Jurkat, Clone E6-1 (cell line): ENCODE results near the gene PCSK7. TPM values are rescaled to one million over a fixed set of nuclear protein-coding genes. Genes with fewer than 3 reads are reported as not detected.
"Not testable (repeated sequence)": the region's sequence is repeated elsewhere in the genome, so short reads cannot be mapped to it uniquely, and the experiment has no call there.

Experiments
- DNase-seq: peaks from one replicate; pipeline ENCODE4 v3.0.0-alpha.2; 2011; ENCODE audit warnings: low read depth, low spot score
- H3K4me3 ChIP-seq: 2 replicates; pipeline ENCODE4 v1.5.1; 2011; ENCODE audit warnings: mild to moderate bottlenecking, low read length, control low read depth, moderate library complexity
- polyA plus RNA-seq: library from polyadenylated mRNA; unstranded; fragments of >200 nt; gene quantifications from one replicate; pipeline ENCODE4 v1.2.1, GENCODE V29; 2012; ENCODE audit warnings: missing spikeins; ENCODE audit not compliant: insufficient read length, insufficient read depth

Gene PCSK7, protein sequence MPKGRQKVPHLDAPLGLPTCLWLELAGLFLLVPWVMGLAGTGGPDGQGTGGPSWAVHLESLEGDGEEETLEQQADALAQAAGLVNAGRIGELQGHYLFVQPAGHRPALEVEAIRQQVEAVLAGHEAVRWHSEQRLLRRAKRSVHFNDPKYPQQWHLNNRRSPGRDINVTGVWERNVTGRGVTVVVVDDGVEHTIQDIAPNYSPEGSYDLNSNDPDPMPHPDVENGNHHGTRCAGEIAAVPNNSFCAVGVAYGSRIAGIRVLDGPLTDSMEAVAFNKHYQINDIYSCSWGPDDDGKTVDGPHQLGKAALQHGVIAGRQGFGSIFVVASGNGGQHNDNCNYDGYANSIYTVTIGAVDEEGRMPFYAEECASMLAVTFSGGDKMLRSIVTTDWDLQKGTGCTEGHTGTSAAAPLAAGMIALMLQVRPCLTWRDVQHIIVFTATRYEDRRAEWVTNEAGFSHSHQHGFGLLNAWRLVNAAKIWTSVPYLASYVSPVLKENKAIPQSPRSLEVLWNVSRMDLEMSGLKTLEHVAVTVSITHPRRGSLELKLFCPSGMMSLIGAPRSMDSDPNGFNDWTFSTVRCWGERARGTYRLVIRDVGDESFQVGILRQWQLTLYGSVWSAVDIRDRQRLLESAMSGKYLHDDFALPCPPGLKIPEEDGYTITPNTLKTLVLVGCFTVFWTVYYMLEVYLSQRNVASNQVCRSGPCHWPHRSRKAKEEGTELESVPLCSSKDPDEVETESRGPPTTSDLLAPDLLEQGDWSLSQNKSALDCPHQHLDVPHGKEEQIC
- 34.8 TPM for polyA plus RNA-seq

DNA sequence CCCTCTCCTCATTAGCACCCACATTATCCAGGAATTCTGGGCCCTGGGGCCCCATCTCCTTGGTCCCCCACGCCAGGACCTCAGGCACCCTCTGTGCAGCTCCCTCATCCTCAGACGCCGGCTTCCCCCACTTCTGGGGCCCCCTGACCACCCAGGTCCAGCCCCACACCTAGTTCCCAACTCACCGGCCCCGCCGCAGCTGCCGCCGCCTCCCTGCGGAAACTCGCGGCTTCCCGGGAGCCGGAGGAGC, at the start of gene PCSK7:
Gene PCSK7, minus strand, starts transcription at position 232 of the 250 bp plus-strand sequence. CDS start 2,229 bp downstream, outside the sequence.
- DNase-seq, result no peak
- H3K4me3 ChIP-seq, result peak within 1 kb of the TSS; percentile 96

GRCh38 chr11:117281159-117281558, 49.3 kb upstream of the PCSK7 start:
- no peak for DNase-seq

GRCh38 chr11:117279711-117280376, 48.0 kb upstream of the PCSK7 start:
- no peak overlapping the region for H3K4me3 ChIP-seq
- no peak for DNase-seq

More at GRCh38 chr11:117281159-117281558, 49.3 kb upstream of the PCSK7 start:
- H3K4me3 ChIP-seq, result no peak overlapping the region

GRCh38 chr11:117278347-117278746, 46.5 kb upstream of the PCSK7 start:
- H3K4me3 ChIP-seq, result no peak overlapping the region
- no peak for DNase-seq

- DNase-seq, result no peak
- no peak overlapping the region for H3K4me3 ChIP-seq
These were observed 41.8 kb upstream of the PCSK7 start for GRCh38 chr11:117273550-117274289.

DNA sequence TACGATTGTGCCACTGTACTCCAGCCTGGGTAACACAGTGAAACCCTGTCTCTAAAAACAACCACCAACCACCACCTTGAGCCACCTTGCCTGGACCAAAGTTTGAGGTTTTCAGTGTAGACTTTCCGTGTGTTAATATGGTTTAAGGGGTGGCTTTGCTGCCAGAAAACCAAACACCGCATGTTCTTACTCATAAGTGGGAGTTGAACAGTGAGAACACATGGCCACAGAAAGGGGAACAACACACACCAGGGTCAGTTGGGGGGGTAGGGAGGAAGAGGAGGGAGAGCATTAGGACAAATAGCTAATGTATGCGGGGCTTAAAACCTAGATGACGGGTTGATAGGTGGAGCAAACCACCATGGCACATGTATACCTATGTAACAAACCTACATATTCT, 40.3 kb upstream of the PCSK7 start:
- not testable (repeated sequence) for H3K4me3 ChIP-seq, DNase-seq

- no peak for DNase-seq
- H3K4me3 ChIP-seq, result no peak overlapping the region
These were observed 39.3 kb upstream of the PCSK7 start for GRCh38 chr11:117271208-117271607.

DNA sequence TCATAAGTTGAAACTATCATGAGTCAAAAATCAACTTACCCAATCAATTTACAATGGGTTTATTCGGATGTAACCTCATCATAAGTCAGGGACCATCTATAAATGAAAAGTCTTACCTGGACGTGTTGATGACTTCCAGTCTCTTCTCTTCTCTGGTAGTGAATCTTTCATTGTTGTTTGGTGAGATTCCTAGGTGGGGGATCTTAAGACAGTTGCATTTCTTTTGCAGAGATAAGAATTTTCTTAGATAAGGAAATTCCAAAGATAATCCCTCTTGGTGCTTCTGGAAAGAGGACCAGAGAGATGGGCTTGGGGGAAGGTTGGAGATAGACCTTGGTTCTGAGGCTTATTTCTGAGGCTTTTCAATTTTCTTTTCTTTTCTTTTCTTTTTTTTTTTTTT, 38.0 kb upstream of the PCSK7 start:
- DNase-seq, result no peak
- H3K4me3 ChIP-seq, result no peak overlapping the region

GRCh38 chr11:117265745-117266144, 33.9 kb upstream of the PCSK7 start:
- H3K4me3 ChIP-seq, result no peak overlapping the region
- no peak for DNase-seq

DNA sequence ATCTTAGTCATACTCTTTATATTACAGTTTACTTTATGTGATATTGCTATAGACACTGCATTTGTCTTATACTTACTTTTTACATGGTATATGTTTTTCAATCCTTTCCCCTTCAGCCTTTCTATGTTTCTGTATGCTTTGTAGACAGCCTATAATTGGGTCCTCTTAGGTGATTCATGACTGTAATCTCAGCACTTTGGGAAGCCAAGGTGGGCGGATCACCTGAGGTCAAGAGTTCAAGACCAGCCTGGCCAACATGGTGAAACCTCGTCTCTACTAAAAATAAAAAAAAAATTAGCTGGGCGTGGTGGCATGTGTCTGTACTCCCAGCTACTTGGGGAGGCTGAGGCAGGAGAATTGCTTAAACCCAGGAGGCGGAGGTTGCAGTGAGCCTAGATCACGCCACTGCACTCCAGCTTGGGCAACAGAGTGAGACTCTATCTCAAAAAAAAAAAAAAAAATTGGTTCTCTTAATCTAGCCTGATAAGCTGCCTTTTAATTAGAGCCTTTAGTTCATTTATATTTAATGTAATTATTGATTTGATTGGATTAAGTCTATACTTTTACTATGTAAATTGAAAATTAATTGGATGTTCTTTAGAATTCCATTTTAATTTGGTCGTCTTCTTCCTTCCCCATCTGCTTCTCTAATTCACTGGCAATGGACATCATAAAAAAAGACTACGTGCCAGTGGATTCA, 32.9 kb upstream of the PCSK7 start:
- DNase-seq, H3K4me3 ChIP-seq: not testable (repeated sequence)

DNA sequence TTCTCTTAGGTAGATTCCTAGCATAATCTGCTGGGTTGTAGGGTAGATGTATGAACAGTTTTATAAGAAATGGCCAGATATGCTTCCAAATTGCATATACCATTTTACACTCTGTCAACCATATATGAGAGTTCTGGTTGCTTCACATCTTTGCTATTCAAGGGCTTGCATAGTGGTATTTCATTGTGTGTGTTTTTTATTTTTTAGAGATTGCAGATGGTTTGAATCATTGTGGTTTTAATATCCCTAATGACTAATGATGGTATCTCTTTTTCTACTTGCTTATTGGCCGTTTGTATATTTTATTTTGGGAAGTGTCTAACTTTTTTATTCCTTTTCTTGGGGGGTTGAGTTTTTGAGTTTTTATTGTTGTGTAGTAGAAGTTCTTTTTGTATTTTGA, 27.5 kb upstream of the PCSK7 start:
- no peak overlapping the region for H3K4me3 ChIP-seq
- no peak for DNase-seq

- DNase-seq, result peak; percentile 7
These were observed 26.7 kb upstream of the PCSK7 start for GRCh38 chr11:117258576-117258975.

DNA sequence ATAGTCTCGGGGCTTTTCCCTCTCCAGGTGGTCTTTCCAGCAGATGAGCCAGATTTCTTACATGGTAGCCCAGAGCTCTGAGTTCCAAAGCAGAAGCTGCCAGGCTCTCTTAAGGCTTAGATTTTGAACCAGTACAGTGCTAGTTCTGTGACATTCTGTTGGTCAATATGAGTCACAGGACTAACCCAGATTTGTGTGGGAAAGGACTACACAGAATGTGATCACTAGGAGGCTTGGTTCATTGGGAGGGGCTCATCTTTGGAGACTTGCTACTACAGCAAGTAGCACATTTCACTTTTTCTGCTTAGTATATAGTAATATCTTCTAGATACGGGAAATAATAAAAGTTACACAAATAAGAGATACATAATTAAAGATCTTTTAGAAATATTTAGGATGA, 24.7 kb upstream of the PCSK7 start:
- no peak for DNase-seq
- no peak overlapping the region for H3K4me3 ChIP-seq

More at GRCh38 chr11:117258576-117258975, 26.7 kb upstream of the PCSK7 start:
- H3K4me3 ChIP-seq, result no peak overlapping the region

DNA sequence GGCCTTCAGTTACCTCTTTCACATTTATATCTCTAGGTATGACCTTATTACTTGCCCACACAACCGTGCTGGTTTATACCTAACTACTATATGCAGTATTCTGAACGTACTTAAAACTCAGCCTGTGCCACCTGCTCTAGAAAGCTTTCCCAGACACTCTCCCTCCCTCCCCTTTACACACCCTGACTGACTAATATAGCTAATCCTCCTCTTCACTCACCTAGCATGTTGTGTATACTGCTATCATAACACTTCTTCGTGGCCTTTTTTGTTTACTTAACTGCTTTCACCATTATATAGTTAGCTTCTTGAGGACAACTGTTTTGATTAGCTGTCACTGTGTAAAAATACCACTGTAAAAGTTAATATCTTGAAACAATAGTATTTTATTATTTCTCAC, 24.1 kb upstream of the PCSK7 start:
- no peak for DNase-seq
- no peak overlapping the region for H3K4me3 ChIP-seq

- no peak overlapping the region for H3K4me3 ChIP-seq
- no peak for DNase-seq
These were observed 19.6 kb upstream of the PCSK7 start for GRCh38 chr11:117251506-117251905.

DNA sequence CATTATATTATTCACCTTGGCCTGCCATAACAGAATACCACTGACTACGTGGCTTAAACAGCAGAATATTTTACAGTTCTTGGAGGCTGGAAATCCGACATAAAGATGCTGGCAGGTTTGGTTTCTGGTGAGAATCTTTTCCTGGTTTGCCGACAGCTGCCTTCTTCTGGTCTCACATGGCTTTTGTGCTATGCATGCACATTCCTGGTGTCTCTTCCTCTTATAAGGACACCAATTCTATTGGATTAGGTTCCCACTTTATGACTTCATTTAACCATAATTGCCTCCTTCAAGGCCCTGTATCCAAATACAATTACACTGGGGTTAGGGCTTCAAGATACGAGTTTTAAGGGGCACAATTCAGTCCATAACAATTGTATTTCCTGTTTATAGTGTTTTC, 17.7 kb upstream of the PCSK7 start:
- no peak overlapping the region for H3K4me3 ChIP-seq

GRCh38 chr11:117248341-117248740, 16.5 kb upstream of the PCSK7 start:
- no peak overlapping the region for H3K4me3 ChIP-seq
- no peak for DNase-seq

More for the DNA sequence above, 17.7 kb upstream of the PCSK7 start:
- DNase-seq, result no peak

- no peak overlapping the region for H3K4me3 ChIP-seq
- DNase-seq, result no peak
These were observed 7.4 kb upstream of the PCSK7 start for GRCh38 chr11:117239295-117239694.

DNA sequence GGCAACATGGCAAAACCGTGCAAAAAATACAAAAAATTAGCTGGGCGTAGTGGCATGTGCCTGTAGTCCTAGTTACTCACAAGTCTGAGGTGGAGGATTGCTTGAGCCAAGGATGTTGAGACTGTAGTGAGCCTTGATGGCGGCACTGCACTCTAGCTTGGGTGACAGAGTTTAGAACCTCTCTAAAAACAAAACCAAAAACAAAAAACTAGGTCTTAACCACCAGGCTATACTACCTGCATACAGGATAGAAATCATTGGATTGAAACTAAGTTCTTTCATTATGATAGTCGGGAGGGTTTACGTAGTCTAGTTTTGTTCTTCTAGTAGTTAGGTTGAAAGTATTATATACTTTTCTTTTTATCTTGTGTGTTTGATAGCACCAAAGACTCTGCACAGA, 6.3 kb upstream of the PCSK7 start:
- H3K4me3 ChIP-seq, result no peak overlapping the region
- no peak for DNase-seq
